ENCODE results near the gene RERE. TPM values are rescaled to one million over a fixed set of nuclear protein-coding genes. Genes with fewer than 3 reads are reported as not detected.

Gene RERE
- polyA plus RNA-seq, 1 of the 3 experiments (the other 2 are of a cell fraction): 8.1 TPM

GRCh38 chr1:8540971-8541370, 276.5 kb downstream of the RERE start:
- no peak overlapping the region for H3K4me2 ChIP-seq

GRCh38 chr1:8540261-8540941, 277.0 kb downstream of the RERE start:
- no peak overlapping the region for H2AFZ ChIP-seq (ENCODE audit: low read depth)
- no peak overlapping the region for H3K4me3 ChIP-seq (ENCODE audit: low read depth in 2 of 2, low read length in 1 of 2)
- H3K4me2 ChIP-seq: no peak overlapping the region
- H3K27ac ChIP-seq (ENCODE audit: low read depth in 2 of 2, low read length in 1 of 2): peak overlapping the region in 1 of 2 experiments; percentile 80; a peak in 2 of 4 replicates
- no peaks in the 10 kb centered on the region for H4K20me1 ChIP-seq (ENCODE audit: insufficient read depth)
- H3F3A ChIP-seq (replicated peaks; ENCODE audit: insufficient read depth): peaks cover 8% of the 10 kb centered on the region
- H3K9me3 ChIP-seq: peaks cover 11% of the 10 kb centered on the region
- peaks cover 11 to 31% of the 10 kb centered on the region in 2 experiments for H3K36me3 ChIP-seq (replicated peaks in 1 of 2; ENCODE audit: control insufficient read depth in 1 of 2, insufficient read depth in 2 of 2, low read length in 1 of 2)
- H3K9me2 ChIP-seq: no peaks in the 10 kb centered on the region
- peaks cover 0 to 9% of the 10 kb centered on the region in 2 experiments; a peak in 3 of 4 replicates for H3K4me1 ChIP-seq (ENCODE audit: control insufficient read depth in 1 of 2, insufficient read depth in 2 of 2, low read depth in 1 of 2, low read length in 1 of 2)
- H3K9ac ChIP-seq: no peak overlapping the region
- POLR2A ChIA-PET: no interaction called here
- TF ChIP-seq MXI1 (IDR thresholded peaks at IDR 0.05; ENCODE audit: low read depth, low read length): no peak
- peak; percentile 32; the same call in 1 of the 2 replicates for TF ChIP-seq FOSL2 (IDR thresholded peaks at IDR 0.05; ENCODE audit: borderline replicate concordance, low read depth)
- 0 out of 2 replicates have a peak, but pooled peaks have one; percentile 14 for TF ChIP-seq JUND (IDR thresholded peaks at IDR 0.05)
- no peak for DNase-seq
- no peaks in the 10 kb centered on the region for H3K27me3 ChIP-seq (ENCODE audit: insufficient read depth)
- WGBS (ENCODE audit: low lambda C conversion rate): 76% methylated on average over 3 of the region's 3 CpGs
- CTCF ChIA-PET: no interaction called here
- H3K79me2 ChIP-seq (ENCODE audit: insufficient read depth): peaks cover 5% of the 10 kb centered on the region

More at GRCh38 chr1:8540971-8541370, 276.5 kb downstream of the RERE start:
- H4K20me1 ChIP-seq (ENCODE audit: insufficient read depth): no peaks in the 10 kb centered on the region
- DNase-seq: no peak
- H3K9me3 ChIP-seq: peaks cover 11% of the 10 kb centered on the region
- H3K9ac ChIP-seq: no peak overlapping the region
- H3K4me1 ChIP-seq (ENCODE audit: control insufficient read depth in 1 of 2, insufficient read depth in 2 of 2, low read depth in 1 of 2, low read length in 1 of 2): peaks cover 0 to 9% of the 10 kb centered on the region in 2 experiments; a peak in 3 of 4 replicates
- 36% methylated on average over 1 of the region's 1 CpG for WGBS (ENCODE audit: low lambda C conversion rate)
- peaks cover 5% of the 10 kb centered on the region for H3K79me2 ChIP-seq (ENCODE audit: insufficient read depth)
- no peak overlapping the region for H3K4me3 ChIP-seq (ENCODE audit: low read depth in 2 of 2, low read length in 1 of 2)
- CTCF ChIA-PET: no interaction called here
- H3K27me3 ChIP-seq (ENCODE audit: insufficient read depth): no peaks in the 10 kb centered on the region
- POLR2A ChIA-PET: no interaction called here
- TF ChIP-seq TCF12 (IDR thresholded peaks at IDR 0.05) (no peak), FOXJ3 (CRISPR knock-in tag; IDR thresholded peaks at IDR 0.05) (no peak), MXI1 (IDR thresholded peaks at IDR 0.05; ENCODE audit: low read depth, low read length) (no peak), EZH2phosphoT487 (IDR thresholded peaks at IDR 0.05; ENCODE audit: borderline replicate concordance, low read depth) (no peak), RFX5 (IDR thresholded peaks at IDR 0.05; ENCODE audit: low read length) (no peak), NFIC (IDR thresholded peaks at IDR 0.05; ENCODE audit: borderline replicate concordance) (no peak), GABPA (IDR thresholded peaks at IDR 0.05; ENCODE audit: low read depth) (no peak), IRF3 (IDR thresholded peaks at IDR 0.05; ENCODE audit: low read depth, low read length) (no peak), YY1 (IDR thresholded peaks at IDR 0.05; ENCODE audit: low read depth) (no peak), FOSL2 (IDR thresholded peaks at IDR 0.05; ENCODE audit: borderline replicate concordance, low read depth) (no peak), RAD21 (IDR thresholded peaks at IDR 0.05; ENCODE audit: low read length) (no peak)
- TF ChIP-seq, protein P1, sequence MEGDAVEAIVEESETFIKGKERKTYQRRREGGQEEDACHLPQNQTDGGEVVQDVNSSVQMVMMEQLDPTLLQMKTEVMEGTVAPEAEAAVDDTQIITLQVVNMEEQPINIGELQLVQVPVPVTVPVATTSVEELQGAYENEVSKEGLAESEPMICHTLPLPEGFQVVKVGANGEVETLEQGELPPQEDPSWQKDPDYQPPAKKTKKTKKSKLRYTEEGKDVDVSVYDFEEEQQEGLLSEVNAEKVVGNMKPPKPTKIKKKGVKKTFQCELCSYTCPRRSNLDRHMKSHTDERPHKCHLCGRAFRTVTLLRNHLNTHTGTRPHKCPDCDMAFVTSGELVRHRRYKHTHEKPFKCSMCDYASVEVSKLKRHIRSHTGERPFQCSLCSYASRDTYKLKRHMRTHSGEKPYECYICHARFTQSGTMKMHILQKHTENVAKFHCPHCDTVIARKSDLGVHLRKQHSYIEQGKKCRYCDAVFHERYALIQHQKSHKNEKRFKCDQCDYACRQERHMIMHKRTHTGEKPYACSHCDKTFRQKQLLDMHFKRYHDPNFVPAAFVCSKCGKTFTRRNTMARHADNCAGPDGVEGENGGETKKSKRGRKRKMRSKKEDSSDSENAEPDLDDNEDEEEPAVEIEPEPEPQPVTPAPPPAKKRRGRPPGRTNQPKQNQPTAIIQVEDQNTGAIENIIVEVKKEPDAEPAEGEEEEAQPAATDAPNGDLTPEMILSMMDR (IDR thresholded peaks at IDR 0.05): no peak
- TF ChIP-seq, protein P2, sequence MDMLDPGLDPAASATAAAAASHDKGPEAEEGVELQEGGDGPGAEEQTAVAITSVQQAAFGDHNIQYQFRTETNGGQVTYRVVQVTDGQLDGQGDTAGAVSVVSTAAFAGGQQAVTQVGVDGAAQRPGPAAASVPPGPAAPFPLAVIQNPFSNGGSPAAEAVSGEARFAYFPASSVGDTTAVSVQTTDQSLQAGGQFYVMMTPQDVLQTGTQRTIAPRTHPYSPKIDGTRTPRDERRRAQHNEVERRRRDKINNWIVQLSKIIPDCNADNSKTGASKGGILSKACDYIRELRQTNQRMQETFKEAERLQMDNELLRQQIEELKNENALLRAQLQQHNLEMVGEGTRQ (IDR thresholded peaks at IDR 0.05; ENCODE audit: borderline replicate concordance, low read depth, low read length): no peak
- no peaks in the 10 kb centered on the region for H3K9me2 ChIP-seq
- peak overlapping the region in 1 of 2 experiments; percentile 80; a peak in 2 of 4 replicates for H3K27ac ChIP-seq (ENCODE audit: low read depth in 2 of 2, low read length in 1 of 2)
- peaks cover 8% of the 10 kb centered on the region for H3F3A ChIP-seq (replicated peaks; ENCODE audit: insufficient read depth)
- H3K36me3 ChIP-seq (replicated peaks in 1 of 2; ENCODE audit: control insufficient read depth in 1 of 2, insufficient read depth in 2 of 2, low read length in 1 of 2): peaks cover 11 to 31% of the 10 kb centered on the region in 2 experiments
- H2AFZ ChIP-seq (ENCODE audit: low read depth): no peak overlapping the region

All from SK-N-SH (cell line).